NK-92 (cell line): ENCODE measurements around the gene PLCXD3.

Experiments used
- DNase-seq: peaks from one replicate; lab custom pipeline; 2025; ENCODE audit not compliant: unreplicated experiment; lab: John Stamatoyannopoulos, UW

PLCXD3 gene, protein sequence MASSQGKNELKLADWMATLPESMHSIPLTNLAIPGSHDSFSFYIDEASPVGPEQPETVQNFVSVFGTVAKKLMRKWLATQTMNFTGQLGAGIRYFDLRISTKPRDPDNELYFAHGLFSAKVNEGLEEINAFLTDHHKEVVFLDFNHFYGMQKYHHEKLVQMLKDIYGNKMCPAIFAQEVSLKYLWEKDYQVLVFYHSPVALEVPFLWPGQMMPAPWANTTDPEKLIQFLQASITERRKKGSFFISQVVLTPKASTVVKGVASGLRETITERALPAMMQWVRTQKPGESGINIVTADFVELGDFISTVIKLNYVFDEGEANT

DNA sequence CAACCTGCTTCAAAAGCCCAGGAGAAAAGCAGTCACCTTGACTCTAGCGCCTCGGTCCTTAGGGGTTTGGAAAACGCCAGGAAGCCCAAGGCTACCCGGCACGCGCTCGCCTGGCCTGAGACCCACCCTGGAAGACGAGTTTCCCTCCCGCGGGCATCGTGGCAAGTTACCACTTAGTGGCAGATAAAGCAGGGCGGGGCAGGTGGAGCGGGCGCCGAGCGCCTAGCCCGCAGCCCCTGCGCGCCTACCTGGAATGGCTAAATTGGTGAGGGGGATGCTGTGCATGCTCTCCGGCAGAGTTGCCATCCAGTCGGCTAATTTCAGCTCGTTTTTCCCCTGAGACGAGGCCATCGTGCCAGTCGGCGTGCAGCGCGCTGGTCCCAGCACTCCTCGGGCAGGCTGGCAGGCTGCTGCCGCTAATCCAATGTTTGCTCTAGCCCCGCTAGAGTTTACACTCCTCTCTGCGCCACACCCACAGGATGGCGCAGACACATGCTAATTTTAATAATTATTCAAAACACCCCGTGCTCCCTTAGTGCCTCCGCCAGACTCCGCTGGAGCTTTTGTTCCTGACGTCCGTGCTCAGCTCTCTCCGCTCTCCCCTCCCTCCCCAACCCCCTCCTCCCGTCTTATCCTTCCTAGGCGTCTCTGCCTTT, at the start of gene PLCXD3:
Gene PLCXD3, minus strand, starts transcription at position 426 of the 656 bp plus-strand sequence. Its CDS starts 75 bp downstream, at position 351.
- no peak for DNase-seq

DNA sequence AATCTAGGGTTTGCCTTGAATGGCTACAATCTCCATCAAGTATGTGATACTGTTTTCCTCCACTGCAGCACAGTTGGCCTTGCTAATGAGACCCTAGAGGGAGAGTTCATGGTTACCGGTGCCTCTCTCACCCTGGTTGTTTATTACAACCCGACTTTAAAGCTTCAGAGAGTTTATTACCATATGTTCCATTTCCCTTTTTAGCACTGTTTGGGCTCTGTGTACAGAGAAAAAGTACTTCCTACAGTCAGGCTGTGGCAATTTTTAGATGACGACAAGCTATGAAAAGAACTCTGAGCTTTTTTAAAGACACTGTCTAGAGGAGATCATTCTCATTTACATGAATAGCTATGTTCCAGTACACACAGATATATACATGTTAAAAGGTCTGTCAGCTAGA, 48.8 kb upstream of the PLCXD3 start:
- no peak for DNase-seq

DNA sequence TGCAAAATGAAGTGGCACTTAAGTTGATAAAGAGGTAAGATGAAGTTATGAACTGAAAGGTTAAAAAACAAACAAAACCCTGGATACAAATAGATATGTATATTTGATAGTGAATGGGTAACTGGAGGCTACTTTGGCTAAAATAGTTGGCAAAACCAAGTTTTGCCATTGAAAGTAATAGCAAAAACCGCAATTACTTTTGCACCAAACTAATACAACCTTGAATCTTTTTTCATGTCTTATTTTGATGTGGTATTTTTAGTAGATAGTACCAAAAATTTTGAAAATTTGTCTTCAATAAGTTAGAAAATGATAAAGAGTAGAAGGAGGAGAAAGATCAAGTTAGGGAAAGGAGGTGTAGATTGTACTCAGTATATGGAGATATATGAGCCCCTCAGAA, 47.9 kb upstream of the PLCXD3 start:
- no peak for DNase-seq

DNA sequence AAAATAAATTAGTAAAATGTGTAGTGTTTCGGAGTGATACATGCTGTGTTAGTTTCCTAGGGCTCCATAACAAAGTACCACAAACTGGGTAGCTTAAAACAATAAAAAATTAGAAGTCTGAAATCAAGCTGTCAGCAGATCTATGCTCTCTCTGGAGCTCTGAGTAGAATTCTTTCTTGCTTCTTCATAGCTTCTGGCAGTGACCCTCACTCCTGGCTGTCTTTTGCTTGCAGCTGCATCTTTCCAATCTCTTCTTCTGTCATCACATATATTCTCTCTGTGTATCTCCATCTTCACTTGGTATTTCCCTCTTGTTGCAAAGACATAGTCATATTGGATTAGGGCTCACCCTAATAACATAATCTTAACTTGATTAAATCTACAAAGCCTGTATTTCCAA, 37.6 kb upstream of the PLCXD3 start:
- no peak for DNase-seq

DNA sequence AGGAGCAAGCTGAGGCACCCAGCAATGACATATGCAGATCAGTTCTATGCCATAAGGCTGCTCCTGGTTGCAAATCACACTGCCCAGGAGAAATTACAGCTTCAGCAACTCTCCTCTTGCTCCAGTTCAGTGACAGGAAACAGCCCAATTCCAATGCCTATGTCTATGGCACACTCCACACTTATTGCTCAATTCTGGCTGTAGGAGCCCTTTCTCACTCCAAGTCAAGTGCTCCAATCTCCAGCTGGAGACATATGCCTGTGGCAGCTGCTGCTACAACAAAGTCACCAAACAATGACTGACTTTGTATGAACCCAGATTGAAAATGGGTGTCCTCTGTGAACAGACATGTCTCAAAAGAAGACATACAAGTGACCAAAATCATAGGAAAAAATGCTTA, 31.8 kb upstream of the PLCXD3 start:
- no peak for DNase-seq

DNA sequence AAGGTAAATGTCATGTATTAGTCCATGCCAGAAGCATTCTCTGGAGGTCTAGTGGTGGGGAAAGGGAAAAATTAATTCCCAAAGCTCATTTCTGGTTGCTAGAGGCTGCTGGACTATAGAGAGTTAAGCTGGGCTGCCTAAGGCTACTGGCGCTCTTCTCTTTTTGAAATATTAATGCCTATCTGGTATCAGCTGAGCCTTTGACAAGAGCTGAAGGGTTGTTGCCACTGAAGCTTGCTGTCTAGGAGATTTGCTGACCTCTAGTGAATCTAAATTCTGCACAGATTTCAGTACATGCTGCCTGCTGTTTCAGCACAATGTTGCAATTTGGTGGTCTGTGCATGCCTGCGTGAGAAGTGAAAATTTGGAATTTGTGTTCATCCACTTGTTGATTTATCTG, 29.1 kb upstream of the PLCXD3 start:
- no peak for DNase-seq

DNA sequence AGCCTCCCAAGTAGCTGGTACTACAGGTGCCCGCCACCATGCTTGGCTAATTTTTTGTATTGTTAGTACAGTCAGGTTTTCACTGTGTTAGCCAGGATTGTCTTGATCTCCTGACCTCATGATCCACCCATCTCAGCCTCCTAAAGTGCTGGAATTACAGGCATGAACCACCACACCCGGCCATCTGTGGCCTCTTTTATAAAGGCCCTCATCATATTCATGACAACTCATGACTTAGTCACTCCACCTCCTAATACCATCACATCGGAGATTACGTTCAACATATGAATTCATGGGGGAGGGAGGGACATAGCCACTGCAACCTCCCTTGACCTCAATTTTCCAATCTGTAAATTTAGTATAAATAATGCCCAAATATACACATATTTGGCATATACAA, 27.2 kb upstream of the PLCXD3 start:
- DNase-seq = no peak

DNA sequence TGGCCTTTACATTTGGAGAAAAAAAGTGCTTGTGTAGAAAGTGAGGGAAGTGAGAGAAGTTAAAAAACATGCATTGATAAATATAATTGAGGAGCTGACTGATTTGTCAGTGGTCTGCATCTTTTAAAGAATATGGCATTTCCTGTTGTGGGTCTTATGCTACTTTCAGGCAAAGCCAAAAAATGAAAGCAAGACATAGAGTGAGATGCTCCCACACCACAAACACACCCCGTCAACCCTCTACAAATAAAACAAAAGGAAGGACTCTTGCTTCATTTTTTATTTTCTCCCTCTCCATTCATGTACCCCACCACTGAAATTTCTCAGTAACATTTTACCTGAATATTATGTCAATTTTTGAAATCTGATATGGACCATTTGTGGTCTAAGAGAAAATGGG, 22.1 kb upstream of the PLCXD3 start:
- DNase-seq = no peak

DNA sequence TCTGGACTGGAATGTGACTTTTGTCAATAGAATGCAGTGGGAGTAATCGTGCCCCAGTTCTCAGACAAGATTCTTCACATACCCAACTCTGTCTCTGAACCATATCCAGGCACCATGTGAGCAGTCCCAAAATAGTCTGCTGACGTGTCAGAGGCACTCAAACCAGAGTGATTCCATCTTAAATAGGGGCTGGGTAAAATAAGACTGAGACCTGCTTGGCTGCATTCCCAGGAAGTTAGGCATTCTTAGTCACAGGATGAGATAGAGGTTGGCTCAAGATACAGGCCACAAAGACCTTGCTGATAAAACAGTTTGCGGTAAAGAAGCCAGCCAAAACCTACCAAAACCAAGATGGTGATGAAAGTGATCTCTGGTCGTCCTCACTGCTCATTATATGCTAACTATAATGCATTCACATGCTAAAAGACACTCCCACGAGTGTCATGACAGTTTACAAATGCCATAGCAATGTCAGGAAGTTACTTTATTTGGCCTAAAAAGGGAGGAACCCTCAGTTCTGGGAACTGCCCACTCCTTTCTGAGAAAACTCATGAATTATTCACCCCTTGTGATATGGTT, 16.9 kb upstream of the PLCXD3 start:
- no peak for DNase-seq

DNA sequence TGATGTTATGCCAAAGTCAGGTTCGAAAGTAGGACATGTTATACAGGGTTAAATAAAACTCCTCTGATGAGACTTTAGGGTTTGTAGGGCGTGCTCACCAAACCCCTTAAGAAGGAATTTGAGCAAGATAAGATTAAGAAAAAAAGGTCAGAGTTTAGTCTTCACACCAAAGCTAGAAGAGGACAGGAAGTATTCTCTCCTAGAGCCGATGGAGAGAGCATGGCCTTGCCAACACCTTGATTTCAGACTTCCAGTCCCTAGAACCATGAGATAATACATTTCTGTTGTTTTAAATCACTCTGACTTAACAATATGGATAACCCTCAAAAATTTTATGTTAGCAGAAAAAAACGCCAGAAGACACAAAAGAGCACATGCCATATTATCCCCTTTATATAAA, 16.3 kb upstream of the PLCXD3 start:
- DNase-seq = no peak

DNA sequence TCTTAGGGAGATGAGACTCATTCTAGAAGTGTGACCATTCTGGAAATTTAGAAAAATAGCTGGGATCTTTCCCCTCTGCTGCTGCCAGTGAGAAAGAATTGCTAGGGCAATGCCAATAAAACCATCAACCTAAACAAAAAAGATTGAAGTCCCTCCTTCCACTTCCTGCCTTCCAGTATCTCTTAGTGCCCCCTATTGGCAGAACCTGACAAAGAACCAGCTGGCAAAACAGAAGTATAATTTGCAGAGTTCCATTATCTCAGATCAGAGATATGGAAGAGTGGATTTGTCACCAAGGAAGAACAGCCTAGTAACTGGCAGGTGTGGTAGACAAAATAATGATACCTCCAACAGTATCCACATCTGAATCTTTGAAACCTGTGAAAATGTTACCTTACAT, 13.8 kb upstream of the PLCXD3 start:
- DNase-seq = no peak

DNA sequence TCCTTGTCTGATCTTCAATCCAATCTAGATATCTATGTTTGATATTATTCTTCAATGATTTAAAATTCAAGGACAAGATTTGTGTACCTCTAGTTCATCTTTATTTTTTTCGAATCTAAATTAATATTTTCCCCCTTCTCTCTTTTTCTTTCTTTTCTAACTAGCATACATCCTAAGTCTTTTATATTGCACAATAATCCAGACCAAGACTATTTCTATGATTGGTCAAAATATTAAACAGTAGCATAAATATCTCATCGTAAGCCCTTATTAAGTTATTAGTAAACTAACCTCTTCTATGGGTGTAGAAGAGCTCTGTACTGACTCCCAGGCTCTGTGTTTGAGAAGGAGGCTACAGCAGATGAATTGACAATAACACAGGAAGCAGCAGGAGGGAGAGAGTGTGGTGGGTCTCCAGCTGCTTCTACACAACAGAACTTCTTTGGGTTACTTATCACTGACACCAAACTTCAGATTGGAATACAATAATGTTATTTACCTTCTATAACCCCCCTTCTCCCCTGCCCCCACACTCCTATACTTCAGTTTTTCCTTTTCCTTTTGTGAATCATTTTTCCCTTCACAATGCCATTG, 11.9 kb upstream of the PLCXD3 start:
- no peak for DNase-seq

DNA sequence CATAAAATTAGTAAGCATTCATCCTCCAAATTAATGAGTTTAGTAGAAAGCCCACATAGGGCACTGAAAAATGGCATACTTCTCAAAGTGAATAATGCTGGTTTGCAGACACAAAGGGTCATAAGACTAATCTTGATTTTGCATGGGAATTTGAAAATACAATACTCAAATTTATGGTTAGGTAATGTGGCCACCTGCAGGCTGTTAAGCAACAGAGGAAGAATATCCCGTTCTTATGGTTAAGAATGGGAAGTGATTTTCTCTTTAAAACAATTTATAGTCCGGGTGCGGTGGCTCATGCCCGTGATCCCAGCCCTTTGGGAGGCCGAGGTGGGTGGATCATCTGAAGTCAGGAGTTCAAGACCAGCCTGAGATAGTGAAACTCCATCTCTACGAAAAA, 9.4 kb upstream of the PLCXD3 start:
- no peak for DNase-seq

DNA sequence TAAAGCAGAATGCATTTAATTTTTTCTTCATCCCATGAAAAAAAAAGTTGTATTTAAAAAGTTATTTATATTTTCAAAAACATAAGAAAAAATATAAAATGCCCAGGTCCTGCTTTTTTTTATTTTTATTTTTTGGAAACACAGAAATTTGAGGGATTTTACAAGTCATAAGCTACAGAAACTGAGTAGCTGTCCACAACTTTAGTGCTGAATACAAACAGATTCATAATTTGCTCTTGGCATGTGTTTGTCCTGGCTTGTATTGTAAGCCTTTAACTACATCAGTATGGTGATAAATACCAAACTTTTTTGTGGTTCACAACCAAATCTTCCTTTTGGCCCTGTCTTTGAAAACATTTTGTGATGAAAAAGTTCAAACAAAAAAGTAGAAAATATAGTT, 7.5 kb upstream of the PLCXD3 start:
- DNase-seq = no peak

DNA sequence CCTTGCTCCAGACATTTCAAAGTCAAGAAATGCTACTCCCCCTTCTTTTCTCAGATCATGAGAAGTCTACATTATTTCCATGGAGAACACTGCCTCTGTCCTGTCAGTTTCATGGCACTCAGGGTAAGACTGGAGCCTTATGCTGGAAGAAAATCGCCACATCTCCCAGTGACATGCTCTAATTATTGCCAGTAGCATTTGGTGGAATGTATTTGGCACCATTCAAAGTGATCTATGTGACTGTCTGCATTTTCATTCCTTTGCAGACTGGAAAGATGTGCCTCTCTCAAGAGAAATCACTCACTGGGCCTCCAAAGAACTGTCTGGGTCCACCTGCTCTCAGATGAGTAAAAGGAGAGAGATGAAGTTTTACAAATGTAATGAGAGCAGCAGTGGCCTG, 840 bp upstream of the PLCXD3 start:
- no peak for DNase-seq

DNA sequence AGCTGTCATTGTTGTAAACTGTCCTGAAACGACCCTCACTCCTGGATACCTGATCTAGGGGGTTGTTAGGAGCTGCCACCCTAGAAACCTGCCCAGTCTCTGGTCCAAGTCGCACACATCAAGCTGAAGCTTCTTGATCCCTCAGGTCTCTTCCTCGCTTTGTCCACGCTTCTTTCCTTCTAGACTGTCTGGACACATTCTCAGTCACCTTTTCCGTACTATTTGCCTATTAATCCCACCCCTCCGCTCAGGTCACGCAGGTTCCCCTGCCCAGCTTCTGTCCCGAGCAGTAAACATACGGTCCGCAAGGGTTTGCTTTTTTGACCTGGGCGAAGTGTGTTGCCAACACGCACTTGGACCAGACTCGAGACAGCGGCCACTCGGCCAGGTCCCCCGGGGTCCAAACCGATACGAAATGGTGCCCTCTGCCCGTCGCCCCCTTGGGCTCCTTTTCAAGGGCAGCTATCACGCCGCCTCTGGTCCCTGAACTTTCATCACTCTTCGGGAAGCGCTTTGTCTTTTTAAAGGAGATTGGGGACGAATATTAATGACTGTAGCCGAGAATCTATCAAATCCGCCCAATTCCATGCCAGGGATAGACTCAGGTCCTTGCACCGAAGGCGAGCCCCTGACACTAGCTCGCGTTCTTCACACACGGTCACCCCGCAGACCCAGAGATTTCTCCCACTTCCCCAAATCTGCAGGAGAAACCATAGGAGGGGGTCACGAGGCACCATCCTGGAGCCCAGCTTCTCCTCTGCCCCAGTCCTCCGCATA, 814 bp downstream of the PLCXD3 start:
- DNase-seq = no peak

DNA sequence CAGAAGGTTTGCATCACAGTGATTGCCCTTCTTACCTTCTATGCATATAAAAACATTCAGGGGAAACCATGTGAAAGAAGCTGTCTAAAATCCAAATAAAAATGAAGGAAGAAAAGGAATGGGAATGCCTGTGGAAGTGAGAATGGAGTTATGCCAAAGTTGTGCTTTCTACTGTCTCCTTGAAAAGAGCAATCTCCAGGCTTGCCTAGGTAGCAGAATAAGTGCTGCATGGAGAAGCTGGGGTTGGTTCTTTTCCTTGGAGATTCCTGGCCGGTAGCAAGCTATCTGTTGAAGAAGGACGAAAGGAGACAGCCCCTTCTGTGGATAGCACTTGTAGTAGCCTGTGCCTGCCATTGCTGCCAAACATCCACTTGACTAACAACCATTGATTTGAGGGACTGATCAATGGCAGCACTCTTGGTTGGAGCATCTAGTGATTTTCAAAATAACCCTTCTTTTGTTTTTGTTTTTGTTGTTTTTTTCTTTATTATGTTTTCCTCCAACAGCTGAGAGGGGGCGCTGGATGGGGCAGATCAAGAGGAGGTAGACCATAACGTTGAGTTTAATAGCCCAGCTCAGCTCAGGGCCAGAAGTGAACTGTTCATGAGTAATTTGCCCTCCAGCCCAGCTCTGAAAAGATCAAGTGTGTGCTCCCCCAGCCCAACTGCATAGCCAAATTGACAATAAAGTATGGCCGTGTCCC, 1.6 kb downstream of the PLCXD3 start:
- DNase-seq = no peak

DNA sequence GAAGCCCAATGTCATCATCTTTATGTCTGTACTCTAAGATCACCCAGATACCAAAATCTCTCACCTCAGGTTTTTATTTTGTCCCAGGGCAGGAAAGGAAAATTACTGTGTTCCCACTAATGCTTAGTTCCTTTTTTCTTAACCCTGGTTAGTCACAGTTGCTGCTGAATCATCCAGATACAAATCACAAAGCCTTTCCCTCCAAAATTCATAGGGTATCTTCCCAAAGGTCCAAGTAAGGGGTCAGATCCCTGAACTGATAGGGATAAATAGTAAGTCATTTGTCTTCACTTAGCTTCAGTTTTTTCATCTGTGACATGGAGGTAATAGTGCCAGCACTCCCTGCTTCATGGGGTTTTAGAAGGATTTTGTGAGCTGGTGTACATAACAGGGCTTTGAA, 2.2 kb downstream of the PLCXD3 start:
- DNase-seq = no peak

DNA sequence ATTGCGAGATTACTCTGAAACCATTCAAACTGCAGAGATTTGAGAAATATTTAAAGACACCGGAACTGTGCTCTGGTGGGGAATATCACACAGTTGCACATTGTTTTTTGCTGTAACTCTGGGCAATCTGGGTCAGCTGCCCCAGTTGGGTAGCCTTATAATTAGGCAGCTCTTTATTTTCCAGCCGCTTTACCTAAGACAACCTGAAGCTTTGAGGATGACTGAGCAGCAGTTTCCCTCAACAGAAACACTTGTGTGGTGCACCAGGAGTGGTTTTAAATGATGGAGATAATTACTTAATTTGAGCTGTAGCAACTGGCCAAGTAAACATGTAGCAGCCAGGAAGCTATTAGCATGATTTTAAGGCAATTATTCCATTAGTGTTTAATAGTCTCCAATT, 2.9 kb downstream of the PLCXD3 start:
- DNase-seq = no peak

DNA sequence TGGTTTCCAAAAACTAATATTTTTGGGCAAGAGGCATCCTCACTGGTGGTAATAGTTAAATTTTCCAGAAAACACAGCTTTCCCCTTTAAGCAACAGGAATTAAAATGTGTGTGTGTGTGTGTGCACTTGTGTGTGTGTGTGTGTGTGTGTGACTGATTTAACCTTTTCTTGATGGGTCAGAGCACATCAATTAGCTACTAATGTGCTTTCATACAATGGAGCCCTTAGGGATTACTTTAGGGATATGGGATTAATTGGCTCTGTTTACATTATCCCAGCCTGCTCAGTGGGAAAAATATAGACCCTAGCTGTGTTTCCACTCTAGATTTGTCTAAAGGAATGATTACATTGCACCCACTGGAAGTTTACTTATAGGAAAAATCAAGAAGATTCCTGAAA, 6.5 kb downstream of the PLCXD3 start:
- no peak for DNase-seq

DNA sequence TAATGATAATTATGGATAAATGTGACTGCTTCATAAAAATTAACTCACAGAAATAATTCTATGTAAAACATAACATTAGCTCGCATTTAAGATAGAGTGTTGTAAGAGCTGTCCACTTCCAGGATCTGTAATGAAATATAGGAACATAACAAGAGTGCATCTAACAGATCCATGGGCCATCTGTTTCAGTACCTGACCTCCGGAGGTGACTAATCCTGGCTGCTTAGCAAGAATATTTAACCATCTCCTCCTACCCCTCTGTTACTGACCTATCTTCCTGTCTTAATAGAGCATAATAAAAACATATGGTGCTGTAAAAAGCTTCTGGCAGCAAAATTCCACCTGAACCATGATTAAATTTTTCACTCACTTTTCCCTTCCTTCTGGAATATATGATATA, 7.1 kb downstream of the PLCXD3 start:
- no peak for DNase-seq
